HFF-Myc (cell line): ENCODE data around the gene ZC2HC1B.

ENCODE experiments used
- DNase-seq: peaks from one replicate; pipeline ENCODE4 v3.0.0-alpha.2; 2011; ENCODE audit warnings: low read depth; ENCODE audit errors: extremely low read depth
- H3K4me3 ChIP-seq: replicated peaks from 2 replicates; pipeline ENCODE4 v1.5.1; 2011; ENCODE audit warnings: low read depth, mild to moderate bottlenecking, control low read depth, low read length
- TF ChIP-seq, protein P1 (sequence below): IDR thresholded peaks from 2 replicates; pipeline ENCODE4 v1.5.1; 2012; ENCODE audit warnings: mild to moderate bottlenecking, low read depth, low read length, control low read depth; ENCODE audit errors: missing control alignments

The ZC2HC1B gene, protein sequence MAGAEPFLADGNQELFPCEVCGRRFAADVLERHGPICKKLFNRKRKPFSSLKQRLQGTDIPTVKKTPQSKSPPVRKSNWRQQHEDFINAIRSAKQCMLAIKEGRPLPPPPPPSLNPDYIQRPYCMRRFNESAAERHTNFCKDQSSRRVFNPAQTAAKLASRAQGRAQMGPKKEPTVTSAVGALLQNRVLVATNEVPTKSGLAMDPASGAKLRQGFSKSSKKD

DNA sequence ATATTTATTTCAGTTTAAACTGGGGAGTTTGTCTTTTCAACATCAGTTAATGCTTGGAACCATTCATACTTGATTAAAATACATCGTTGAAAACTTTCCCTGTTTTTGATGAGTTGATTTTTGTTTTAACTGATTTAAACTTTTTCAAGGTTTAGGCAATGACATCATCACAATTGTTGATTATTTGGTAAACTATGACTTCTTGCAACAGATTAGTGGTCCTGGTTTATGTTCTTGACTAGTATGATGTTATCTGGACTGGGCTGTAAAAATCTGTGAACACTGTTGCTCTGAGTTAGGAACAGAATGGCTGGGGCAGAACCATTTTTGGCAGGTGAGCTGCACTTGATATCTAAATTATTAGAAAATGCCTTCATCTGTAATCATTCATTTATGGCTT, at the start of gene ZC2HC1B:
TSS of gene ZC2HC1B (plus strand) at position 241 of the 400 bp plus-strand sequence. CDS start at position 307, 66 bp downstream.
- H3K4me3 ChIP-seq: no peak within 1 kb of the TSS
- TF ChIP-seq, protein P1, sequence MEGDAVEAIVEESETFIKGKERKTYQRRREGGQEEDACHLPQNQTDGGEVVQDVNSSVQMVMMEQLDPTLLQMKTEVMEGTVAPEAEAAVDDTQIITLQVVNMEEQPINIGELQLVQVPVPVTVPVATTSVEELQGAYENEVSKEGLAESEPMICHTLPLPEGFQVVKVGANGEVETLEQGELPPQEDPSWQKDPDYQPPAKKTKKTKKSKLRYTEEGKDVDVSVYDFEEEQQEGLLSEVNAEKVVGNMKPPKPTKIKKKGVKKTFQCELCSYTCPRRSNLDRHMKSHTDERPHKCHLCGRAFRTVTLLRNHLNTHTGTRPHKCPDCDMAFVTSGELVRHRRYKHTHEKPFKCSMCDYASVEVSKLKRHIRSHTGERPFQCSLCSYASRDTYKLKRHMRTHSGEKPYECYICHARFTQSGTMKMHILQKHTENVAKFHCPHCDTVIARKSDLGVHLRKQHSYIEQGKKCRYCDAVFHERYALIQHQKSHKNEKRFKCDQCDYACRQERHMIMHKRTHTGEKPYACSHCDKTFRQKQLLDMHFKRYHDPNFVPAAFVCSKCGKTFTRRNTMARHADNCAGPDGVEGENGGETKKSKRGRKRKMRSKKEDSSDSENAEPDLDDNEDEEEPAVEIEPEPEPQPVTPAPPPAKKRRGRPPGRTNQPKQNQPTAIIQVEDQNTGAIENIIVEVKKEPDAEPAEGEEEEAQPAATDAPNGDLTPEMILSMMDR: no peak
- DNase-seq: no peak

DNA sequence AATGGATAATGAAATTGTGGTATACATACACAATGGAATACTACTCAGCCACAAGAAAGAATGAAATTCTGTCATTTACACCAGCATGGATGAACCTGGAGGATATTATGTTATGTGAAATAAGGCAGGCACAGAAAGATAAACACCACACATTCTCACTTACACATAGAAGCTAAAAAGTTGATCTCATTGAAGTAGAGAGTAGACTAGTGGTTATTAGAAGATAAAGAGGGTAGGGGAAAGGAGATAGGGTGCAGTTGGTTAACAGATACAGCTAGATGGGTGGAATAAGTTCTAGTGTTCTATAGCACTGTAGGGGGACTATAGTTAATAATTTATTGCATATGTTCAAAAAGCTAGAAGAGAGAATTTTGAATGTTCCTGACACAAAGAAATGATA, 46.7 kb upstream of the ZC2HC1B start:
- TF ChIP-seq, protein P1: no peak
- no peak for DNase-seq
- no peak overlapping the region for H3K4me3 ChIP-seq

DNA sequence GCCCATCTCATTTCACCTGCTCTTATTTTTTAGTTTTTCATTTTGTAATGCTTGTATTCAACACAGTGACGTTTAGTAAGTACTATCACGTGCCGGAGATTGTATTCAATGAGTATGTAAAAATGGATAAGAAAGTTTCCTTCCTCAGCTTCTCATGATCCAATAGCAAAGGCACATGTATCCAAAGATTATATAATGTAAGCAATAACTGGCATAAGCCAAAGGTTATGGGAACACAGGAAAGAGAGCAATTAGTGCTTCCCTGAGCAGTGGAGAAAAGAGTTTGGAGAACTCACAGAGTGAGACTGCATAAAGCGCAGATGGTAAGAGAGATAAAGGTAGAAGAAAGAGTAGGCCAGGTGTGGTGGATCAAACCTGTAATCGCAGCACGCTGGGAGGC, 42.9 kb upstream of the ZC2HC1B start:
- no peak overlapping the region for H3K4me3 ChIP-seq
- no peak for DNase-seq
- TF ChIP-seq, protein P1: no peak

DNA sequence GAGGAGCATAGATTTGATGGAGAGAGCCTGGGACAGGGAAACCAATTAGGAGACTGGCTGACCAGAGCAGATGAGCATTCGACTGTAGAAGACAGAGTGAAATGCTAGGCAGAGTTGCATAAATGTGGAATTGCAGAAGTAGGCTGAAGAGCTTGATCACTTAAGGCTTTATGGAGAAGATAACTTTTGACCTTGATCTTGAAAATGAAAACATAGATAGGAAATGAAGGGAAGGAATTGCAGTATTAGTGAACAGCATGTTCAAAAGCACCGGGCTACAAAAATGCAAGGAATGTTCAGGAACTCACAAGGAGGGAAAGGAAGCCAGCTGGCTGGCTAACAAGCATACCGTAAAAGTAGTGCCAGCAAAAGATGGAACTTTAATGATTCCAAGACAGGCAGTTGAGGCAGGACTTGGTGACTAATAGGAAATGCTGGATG, 41.7 kb upstream of the ZC2HC1B start:
- TF ChIP-seq, protein P1: no peak
- no peak for DNase-seq

DNA sequence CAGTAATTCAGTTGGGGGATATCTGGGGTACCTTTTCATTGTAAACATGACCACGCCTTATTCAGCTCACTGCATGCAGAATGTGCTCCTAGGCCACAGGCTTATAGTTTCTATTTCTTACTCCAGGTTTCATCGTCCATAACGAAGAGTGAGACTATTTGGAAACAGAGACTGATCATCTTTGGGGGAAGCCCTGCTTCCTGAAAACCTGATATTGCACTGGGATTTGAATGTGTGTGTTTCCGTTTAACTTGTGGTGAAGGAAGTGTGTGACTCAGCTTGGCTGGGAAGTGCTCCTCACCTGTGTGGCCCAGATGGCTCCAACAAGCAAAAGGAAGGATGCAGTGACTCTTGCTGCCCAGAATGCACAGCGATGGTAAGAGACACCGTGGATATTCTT, 40.7 kb upstream of the ZC2HC1B start:
- DNase-seq: peak; percentile 25
- TF ChIP-seq, protein P1: no peak
- no peak overlapping the region for H3K4me3 ChIP-seq

More for the DNA sequence above, 41.7 kb upstream of the ZC2HC1B start:
- no peak overlapping the region for H3K4me3 ChIP-seq

DNA sequence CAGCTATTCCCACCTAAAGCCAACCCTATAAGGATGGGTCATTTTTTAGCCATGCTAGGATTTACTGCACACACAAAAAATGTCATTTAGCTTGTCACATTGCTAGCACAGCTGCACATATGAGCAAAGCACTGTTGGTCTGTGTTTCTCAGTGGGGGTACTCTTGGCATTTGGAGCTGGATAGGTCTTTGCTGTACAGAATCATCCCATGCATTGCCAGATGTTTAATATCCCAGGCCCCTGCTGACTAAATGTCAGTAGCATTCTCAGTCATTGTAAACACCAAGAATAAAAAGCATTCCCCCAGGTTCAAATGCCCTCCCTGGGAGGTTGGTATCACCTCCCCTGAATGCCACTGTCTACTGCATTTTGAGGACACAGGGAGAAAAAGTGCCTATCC, 35.7 kb upstream of the ZC2HC1B start:
- DNase-seq: no peak
- TF ChIP-seq, protein P1: no peak
- H3K4me3 ChIP-seq: no peak overlapping the region

DNA sequence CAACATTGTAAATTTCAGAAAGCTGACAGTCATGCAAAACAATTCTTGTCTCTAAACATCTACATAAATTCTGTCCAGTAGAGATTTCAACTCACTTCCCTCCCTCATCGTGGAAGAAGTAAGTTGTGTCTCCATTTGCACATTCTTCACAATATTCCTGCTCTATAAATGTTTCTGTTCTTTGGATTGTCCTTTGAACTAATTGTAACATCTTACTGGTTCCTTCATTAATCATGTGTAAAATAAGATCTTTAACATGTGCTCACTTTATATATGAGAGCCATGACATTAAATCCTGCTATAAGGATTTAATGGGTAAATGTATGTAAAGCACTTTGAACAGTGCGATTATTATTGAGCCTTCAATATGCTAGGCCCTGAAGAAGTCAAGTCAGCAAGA, 28.1 kb upstream of the ZC2HC1B start:
- H3K4me3 ChIP-seq: no peak overlapping the region
- TF ChIP-seq, protein P1: no peak
- no peak for DNase-seq
